Brain microvascular endothelial cell (primary cell): ENCODE measurements around the gene FIBCD1.

ENCODE experiments used
- DNase-seq: peaks from one replicate; pipeline ENCODE4 v3.0.0-alpha.2; 2020
- H3K27ac ChIP-seq: fragments of 250-450 bp; sonication (Bioruptor Pico); 2 replicates; pipeline ENCODE4 v1.5.1; 2020; ENCODE audit warnings: mild to moderate bottlenecking, moderate library complexity
- H3K27me3 ChIP-seq: fragments of 250-450 bp; sonication (Bioruptor Pico); replicated peaks from 2 replicates; pipeline ENCODE4 v1.5.1; 2020; ENCODE audit warnings: mild to moderate bottlenecking
- H3K36me3 ChIP-seq: fragments of 250-450 bp; sonication (Bioruptor Pico); replicated peaks from 2 replicates; pipeline ENCODE4 v1.5.1; 2020; ENCODE audit warnings: mild to moderate bottlenecking
- H3K4me3 ChIP-seq: 2 replicates; pipeline ENCODE4 v1.5.1; 2011; ENCODE audit warnings: low read depth, mild to moderate bottlenecking, control low read depth, low read length, moderate library complexity
- CTCF ChIP-seq: IDR thresholded peaks from 2 replicates; pipeline ENCODE4 v1.5.1; 2011; ENCODE audit warnings: low read depth, mild to moderate bottlenecking, moderate library complexity, low read length, control low read depth, inconsistent platforms; ENCODE audit errors: missing control alignments
- in situ Hi-C: cut with HindIII; loops from 2 replicates; pipeline ENCODE4 v1.10.0; 2017; ENCODE audit warnings: low sequenced_read_pairs, low pct_ligation_motif_present

The FIBCD1 gene

GRCh38 chr9:130985606-130986162 is 46.6 kb upstream of the FIBCD1 start:
- in situ Hi-C loops = no loop called here
- no peak for TF ChIP-seq CTCF
- no peak overlapping the region for H3K27ac ChIP-seq
- peaks cover 90% of the 10 kb centered on the region for H3K27me3 ChIP-seq
- H3K4me3 ChIP-seq = no peak overlapping the region
- no peaks in the 10 kb centered on the region for H3K36me3 ChIP-seq
- DNase-seq = no peak

GRCh38 chr9:130985029-130985428 is 46.0 kb upstream of the FIBCD1 start:
- TF ChIP-seq CTCF = no peak
- H3K27ac ChIP-seq = no peak overlapping the region
- in situ Hi-C loops = no loop called here
- peaks cover 92% of the 10 kb centered on the region for H3K27me3 ChIP-seq
- no peaks in the 10 kb centered on the region for H3K36me3 ChIP-seq
- DNase-seq = no peak
- H3K4me3 ChIP-seq = no peak overlapping the region

GRCh38 chr9:130984521-130984920 is 45.5 kb upstream of the FIBCD1 start:
- H3K27me3 ChIP-seq = peaks cover 92% of the 10 kb centered on the region
- in situ Hi-C loops = no loop called here
- no peak for TF ChIP-seq CTCF

GRCh38 chr9:130983970-130984369 is 44.9 kb upstream of the FIBCD1 start:
- in situ Hi-C loops = no loop called here
- DNase-seq = no peak
- no peak overlapping the region for H3K27ac ChIP-seq
- no peak for TF ChIP-seq CTCF
- H3K27me3 ChIP-seq = peaks cover 90% of the 10 kb centered on the region
- H3K36me3 ChIP-seq = no peaks in the 10 kb centered on the region
- H3K4me3 ChIP-seq = no peak overlapping the region

More at GRCh38 chr9:130984521-130984920, 45.5 kb upstream of the FIBCD1 start:
- no peaks in the 10 kb centered on the region for H3K36me3 ChIP-seq
- no peak for DNase-seq
- no peak overlapping the region for H3K4me3 ChIP-seq
- H3K27ac ChIP-seq = no peak overlapping the region

GRCh38 chr9:130983359-130983670 is 44.3 kb upstream of the FIBCD1 start:
- in situ Hi-C loops = no loop called here
- H3K27me3 ChIP-seq = peaks cover 88% of the 10 kb centered on the region
- no peak for TF ChIP-seq CTCF
- H3K4me3 ChIP-seq = no peak overlapping the region
- DNase-seq = no peak
- H3K27ac ChIP-seq = no peak overlapping the region
- H3K36me3 ChIP-seq = no peaks in the 10 kb centered on the region

- no peak for TF ChIP-seq CTCF
- Histone ChIP-seq H3K27ac (no peak overlapping the region), H3K36me3 (no peaks in the 10 kb centered on the region), H3K4me3 (no peak overlapping the region), H3K27me3 (peaks cover 83% of the 10 kb centered on the region)
- no peak for DNase-seq
- in situ Hi-C loops = no loop called here
These were observed 43.8 kb upstream of the FIBCD1 start for GRCh38 chr9:130982636-130983358.
